IMR-90 (cell line): ENCODE data around the gene SNAPC2. TPM values are rescaled to one million over a fixed set of nuclear protein-coding genes. Genes with fewer than 3 reads are reported as not detected.

ENCODE experiments used
- ATAC-seq: fragments of 200-7000 bp; cut with Tn5 transposase; 2 replicates; pipeline ENCODE4 v1.9.1; 2020; ENCODE audit warnings: low read depth, mild to moderate bottlenecking, moderate library complexity
- BruUV-seq: library from RNA; stranded (reverse); fragments of 400-500 nt; replicated peaks from 2 replicates; lab custom pipeline; 2021; lab: Mats Ljungman, UMichigan
- CTCF ChIA-PET: fragments of 300-600 bp; formaldehyde crosslinking; extraction: SDS; loops from one replicate; lab custom pipeline; 2021; ENCODE audit warnings: antibody characterized with exemption; lab: Yijun Ruan, JAX
- POLR2A ChIA-PET: fragments of 300-600 bp; sonication (Branson Sonifier 250); formaldehyde crosslinking; loops from one replicate; lab custom pipeline; 2022; ENCODE audit warnings: antibody characterized with exemption; ENCODE audit not compliant: unreplicated experiment; lab: Charles Lee
- DNase-seq: peaks from one replicate; pipeline ENCODE4 v3.0.0; 2013
- H2AFZ ChIP-seq: replicated peaks from 2 replicates; pipeline ENCODE3; 2013; ENCODE audit warnings: low read length, mild to moderate bottlenecking; ENCODE audit not compliant: poor library complexity
- H2AK5ac ChIP-seq: 2 replicates; pipeline ENCODE4 v1.6.1; 2013; ENCODE audit warnings: low read depth, low read length, inconsistent platforms
- H2AK9ac ChIP-seq: replicated peaks from 2 replicates; pipeline ENCODE3; 2013; ENCODE audit warnings: mild to moderate bottlenecking, low read depth, low read length, moderate library complexity; ENCODE audit not compliant: poor library complexity
- H2BK120ac ChIP-seq: 2 replicates; pipeline ENCODE4 v1.6.1; 2013; ENCODE audit warnings: low read depth, low read length, inconsistent platforms
- H2BK15ac ChIP-seq: 3 replicates; pipeline ENCODE4 v1.6.1; 2013; ENCODE audit warnings: low read depth, low read length, inconsistent platforms
- H2BK20ac ChIP-seq: 2 replicates; pipeline ENCODE4 v1.6.1; 2013; ENCODE audit warnings: low read depth, mild to moderate bottlenecking, inconsistent platforms, low read length, moderate library complexity
- H2BK5ac ChIP-seq: 2 replicates; pipeline ENCODE4 v1.6.1; 2013; ENCODE audit warnings: mild to moderate bottlenecking, low read depth, low read length, inconsistent platforms; ENCODE audit not compliant: poor library complexity, severe bottlenecking
- H3K14ac ChIP-seq: replicated peaks from 2 replicates; pipeline ENCODE4 v1.6.1; 2013; ENCODE audit warnings: low read depth, low read length, inconsistent platforms
- H3K18ac ChIP-seq: 2 replicates; pipeline ENCODE4 v1.6.1; 2013; ENCODE audit warnings: low read depth, low read length, control low read depth
- H3K23ac ChIP-seq: 2 replicates; pipeline ENCODE4 v1.6.1; 2013; ENCODE audit warnings: low read depth, low read length, inconsistent platforms
- H3K27ac ChIP-seq: 2 replicates; pipeline ENCODE4 v1.5.1; 2013; ENCODE audit warnings: mild to moderate bottlenecking, control low read depth, low read length; ENCODE audit not compliant: insufficient read depth
- H3K27me3 ChIP-seq: 2 replicates; pipeline ENCODE4 v1.6.1; 2013; ENCODE audit warnings: low read length; ENCODE audit not compliant: control insufficient read depth, insufficient read depth
- H3K36me3 ChIP-seq: 2 replicates; pipeline ENCODE4 v1.6.1; 2013; ENCODE audit warnings: low read length, mixed read lengths; ENCODE audit not compliant: control insufficient read depth, insufficient read depth
- H3K4ac ChIP-seq: 2 replicates; pipeline ENCODE4 v1.6.1; 2013; ENCODE audit warnings: low read depth, low read length, inconsistent platforms
- H3K4me1 ChIP-seq: 2 replicates; pipeline ENCODE4 v1.6.1; 2013; ENCODE audit warnings: low read length, mixed read lengths; ENCODE audit not compliant: control insufficient read depth, insufficient read depth
- H3K4me2 ChIP-seq: 2 replicates; pipeline ENCODE4 v1.6.1; 2013; ENCODE audit warnings: low read depth, mild to moderate bottlenecking, control low read depth, low read length, moderate library complexity
- H3K4me3 ChIP-seq: 2 replicates; pipeline ENCODE4 v1.5.1; 2013; ENCODE audit warnings: low read depth, mild to moderate bottlenecking, control low read depth, low read length, moderate library complexity; ENCODE audit not compliant: insufficient read depth
- H3K56ac ChIP-seq: 2 replicates; pipeline ENCODE4 v1.6.1; 2013; ENCODE audit warnings: low read length, inconsistent platforms; ENCODE audit not compliant: insufficient read depth; ENCODE audit errors: extremely low read depth
- H3K79me1 ChIP-seq, 2 experiments: 2 replicates each; pipeline ENCODE4 v1.6.1; 2013; ENCODE audit warnings: low read length in 2 of 2, inconsistent platforms in 1 of 2, low read depth in 1 of 2
- H3K9ac ChIP-seq: 2 replicates; pipeline ENCODE4 v1.6.1; 2013; ENCODE audit warnings: low read depth, low read length, control low read depth
- H3K9me1 ChIP-seq: 2 replicates; pipeline ENCODE4 v1.6.1; 2013; ENCODE audit warnings: low read length, inconsistent platforms; ENCODE audit not compliant: insufficient read depth
- H3K9me3 ChIP-seq: 2 replicates; pipeline ENCODE4 v1.6.1; 2013; ENCODE audit warnings: low read length; ENCODE audit not compliant: control insufficient read depth, insufficient read depth
- H4K20me1 ChIP-seq: 2 replicates; pipeline ENCODE4 v1.6.1; 2013; ENCODE audit warnings: low read length, inconsistent platforms; ENCODE audit not compliant: insufficient read depth
- H4K5ac ChIP-seq: 2 replicates; pipeline ENCODE4 v1.6.1; 2013; ENCODE audit warnings: mild to moderate bottlenecking, low read depth, low read length, control low read depth
- H4K8ac ChIP-seq, 2 experiments: 2 replicates each; pipeline ENCODE4 v1.6.1; 2013; ENCODE audit warnings: low read depth in 2 of 2, low read length in 2 of 2, control low read depth in 1 of 2, inconsistent platforms in 1 of 2
- H4K91ac ChIP-seq: 2 replicates; pipeline ENCODE4 v1.6.1; 2013; ENCODE audit warnings: low read depth, low read length, inconsistent platforms; ENCODE audit not compliant: insufficient read depth
- WGBS, 2 experiments: methylation state at CpG; one replicate each; pipeline versions ENCODE4 v1.1.5 to v1.1.7; 2013; ENCODE audit warnings: missing lambda C conversion rate in 2 of 2; ENCODE audit not compliant: insufficient read length in 1 of 2; ENCODE audit errors: extremely low coverage in 2 of 2; 5-methylcytosine and 5-hydroxymethylcytosine counted together
- dilution Hi-C: fragments of 300-500 bp; cut with HindIII; formaldehyde crosslinking; loops from one replicate; pipeline ENCODE4 v1.14.3; 2018; ENCODE audit warnings: low sequenced_read_pairs; ENCODE audit not compliant: unreplicated experiment
- in situ Hi-C: fragments of 300-500 bp; cut with MboI; formaldehyde crosslinking; loops from 3 replicates; pipeline ENCODE4 v1.14.3; 2019; ENCODE audit warnings: low sequenced_read_pairs, inconsistent platforms, mixed read lengths
- intact Hi-C: fragments of 100-400 bp; cut with micrococcal nuclease; formaldehyde crosslinking; loops from 2 replicates; pipeline ENCODE4 v1.10.0; 2022
- polyA plus RNA-seq, 3 experiments: library from polyadenylated mRNA; depleted of rRNA; stranded (reverse); fragments of >200 nt; gene quantifications; 2 replicates each; pipeline ENCODE4 v1.2.3, GENCODE V29; 2012; ENCODE audit warnings: low replicate concordance in 1 of 3
- total RNA-seq: library from RNA; depleted of rRNA; stranded (reverse); fragments of >200 nt; gene quantifications from 2 replicates; pipeline ENCODE4 v1.2.3, GENCODE V29; 2012
- TF ChIP-seq, protein P1 (sequence below): conservative IDR thresholded peaks from 2 replicates; pipeline ENCODE4 v1.5.1; 2012; ENCODE audit warnings: mild to moderate bottlenecking, low read depth, low read length, improper control_type of control experiment

Gene SNAPC2
- total and polyA plus RNA-seq, 2 of the 4 experiments (the other 2 are of a cell fraction) = 12.5 to 29.2 TPM

DNA sequence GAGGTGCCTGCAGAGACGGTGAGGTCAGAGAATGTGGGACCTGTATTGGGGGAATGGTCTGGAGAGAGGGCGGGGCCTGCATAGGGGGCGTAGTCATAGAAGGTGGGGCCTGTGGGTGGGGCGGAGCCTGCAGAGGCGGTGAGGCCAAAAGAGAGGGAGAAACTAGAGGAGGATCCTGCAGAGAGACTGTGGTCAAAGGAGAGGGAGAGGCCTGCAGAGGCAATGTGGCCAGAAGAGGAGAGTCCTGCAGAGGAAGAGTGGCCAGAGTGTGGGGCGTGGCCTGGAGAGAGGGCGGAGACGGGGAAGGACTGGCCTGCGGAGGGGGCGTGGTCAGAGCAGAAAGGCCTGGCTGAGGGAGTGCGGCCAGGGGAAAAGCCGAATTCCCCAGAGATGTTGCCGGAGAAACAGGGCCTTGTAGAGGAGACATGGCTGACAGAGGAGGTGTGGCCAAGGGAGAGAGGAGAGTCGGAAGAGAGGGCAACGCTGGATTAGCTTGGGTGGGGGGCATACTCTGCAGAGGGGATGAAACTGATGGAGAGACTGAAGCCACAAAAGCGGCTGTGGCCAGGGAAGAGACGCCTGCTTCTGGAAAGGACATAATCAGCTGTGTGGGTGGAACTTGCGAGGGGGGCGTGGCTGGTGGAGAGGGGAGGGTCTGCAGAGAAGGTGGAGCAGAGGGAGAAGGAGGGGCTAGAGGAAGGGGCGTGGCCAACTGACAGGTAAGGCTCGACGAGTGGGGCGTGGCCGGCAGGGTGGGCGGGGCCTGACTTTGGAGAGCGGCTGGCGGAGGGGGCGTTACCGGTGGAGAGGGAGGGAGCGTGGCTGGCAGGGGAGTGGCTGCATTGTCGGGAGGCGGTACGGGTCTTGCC is 48.5 kb upstream of the SNAPC2 start:
- Histone ChIP-seq H2AK9ac (peak overlapping the region; percentile 34), H2BK20ac (no peak overlapping the region), H4K5ac (no peak overlapping the region), H3K4me2 (peak overlapping the region; percentile 57), H4K91ac (0 out of 2 replicates have a peak overlapping the region, but pooled peaks have one; percentile 42), H3K9me3 (no peaks in the 10 kb centered on the region), H3K23ac (no peak overlapping the region), H4K20me1 (peaks cover 8% of the 10 kb centered on the region), H2BK5ac (no peak overlapping the region), H2BK15ac (no peak overlapping the region), H3K14ac (no peak overlapping the region; the same call in 1 of the 2 replicates), H3K9me1 (no peaks in the 10 kb centered on the region), H3K9ac (0 out of 2 replicates have a peak overlapping the region, but pooled peaks have one; percentile 24), H3K4me3 (peak overlapping the region; percentile 30), H3K36me3 (no peaks in the 10 kb centered on the region), H2AFZ (peak overlapping the region; percentile 95), H3K4me1 (peaks cover 16% of the 10 kb centered on the region), H3K18ac (no peak overlapping the region), H3K27ac (peak overlapping the region; percentile 38; the same call in 1 of the 2 replicates), H3K79me1 (no peaks in the 10 kb centered on the region), H3K4ac (0 out of 2 replicates have a peak overlapping the region, but pooled peaks have one; percentile 19), H3K56ac (no peak overlapping the region), H4K8ac (peak overlapping the region in 1 of 2 experiments; percentile 83; a peak in 1 of 4 replicates), H2BK120ac (peak overlapping the region; percentile 60; the same call in 1 of the 2 replicates), H2AK5ac (no peak overlapping the region), H3K27me3 (peaks cover 36% of the 10 kb centered on the region)
- in situ Hi-C loops (no loop called here), intact Hi-C loops (no loop called here), dilution Hi-C loops (no loop called here)
- POLR2A ChIA-PET = no interaction called here
- 13% methylated on average over 21 of the region's 33 CpGs; no CpG with 5 or more reads in 1 of the 2 experiments for WGBS, 2 experiments
- no TSS peak for BruUV-seq
- ATAC-seq = peak; percentile 75
- TF ChIP-seq, protein P1, sequence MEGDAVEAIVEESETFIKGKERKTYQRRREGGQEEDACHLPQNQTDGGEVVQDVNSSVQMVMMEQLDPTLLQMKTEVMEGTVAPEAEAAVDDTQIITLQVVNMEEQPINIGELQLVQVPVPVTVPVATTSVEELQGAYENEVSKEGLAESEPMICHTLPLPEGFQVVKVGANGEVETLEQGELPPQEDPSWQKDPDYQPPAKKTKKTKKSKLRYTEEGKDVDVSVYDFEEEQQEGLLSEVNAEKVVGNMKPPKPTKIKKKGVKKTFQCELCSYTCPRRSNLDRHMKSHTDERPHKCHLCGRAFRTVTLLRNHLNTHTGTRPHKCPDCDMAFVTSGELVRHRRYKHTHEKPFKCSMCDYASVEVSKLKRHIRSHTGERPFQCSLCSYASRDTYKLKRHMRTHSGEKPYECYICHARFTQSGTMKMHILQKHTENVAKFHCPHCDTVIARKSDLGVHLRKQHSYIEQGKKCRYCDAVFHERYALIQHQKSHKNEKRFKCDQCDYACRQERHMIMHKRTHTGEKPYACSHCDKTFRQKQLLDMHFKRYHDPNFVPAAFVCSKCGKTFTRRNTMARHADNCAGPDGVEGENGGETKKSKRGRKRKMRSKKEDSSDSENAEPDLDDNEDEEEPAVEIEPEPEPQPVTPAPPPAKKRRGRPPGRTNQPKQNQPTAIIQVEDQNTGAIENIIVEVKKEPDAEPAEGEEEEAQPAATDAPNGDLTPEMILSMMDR = no peak
- peak; percentile 85 for DNase-seq
- CTCF ChIA-PET = no interaction called here
